ENCODE measurements around the gene CST9.

GRCh38 chr20:23584434-23585199 is 21.1 kb downstream of the CST9 start:
- TF ChIP-seq CTCF (IDR thresholded peaks at IDR 0.05; ENCODE audit: poor library complexity) (no peak), EZH2 (IDR thresholded peaks at IDR 0.05; ENCODE audit: borderline replicate concordance) (no peak)

Data from hepatocyte (in vitro differentiated cells).